Vagina (tissue), 2 donors: ENCODE data around the gene CRIP3. TPM values are rescaled to one million over a fixed set of nuclear protein-coding genes. Genes with fewer than 3 reads are reported as not detected.

Source experiments
- DNase-seq, 2 donors: peaks; one replicate each; pipeline ENCODE4 v3.0.0-alpha.2; 2017; ENCODE audit errors: extremely low spot score in 2 of 2
- H3K27ac ChIP-seq: fragments of 200-600 bp; sonication (generic); one replicate; pipeline ENCODE4 v1.5.1; 2019
- H3K27me3 ChIP-seq: fragments of 200-600 bp; sonication (generic); one replicate; pipeline ENCODE4 v1.5.1; 2019
- H3K36me3 ChIP-seq, 2 donors: fragments of 200-600 bp; sonication (generic); one replicate each; pipeline ENCODE4 v1.5.1; 2017 to 2019
- H3K4me1 ChIP-seq: fragments of 200-600 bp; sonication (generic); one replicate; pipeline ENCODE4 v1.5.1; 2019
- H3K4me3 ChIP-seq, 2 donors: fragments of 200-600 bp; sonication (generic); 1 replicate in 1 of 2; 2 replicates in 1 of 2; pipeline ENCODE4 v1.5.1; 2016 to 2019
- H3K9me3 ChIP-seq: fragments of 200-600 bp; sonication (generic); one replicate; pipeline ENCODE4 v1.5.1; 2019
- CTCF ChIP-seq, 3 experiments: fragments of 450-650 bp in 2 of 3; fragments of 200-600 bp in 1 of 3; sonication (generic) in 1 of 3; IDR thresholded peaks; one replicate each; pipeline ENCODE4 v1.5.1; 2017 to 2019; ENCODE audit warnings: antibody characterized with exemption in 3 of 3, mild to moderate bottlenecking in 2 of 3, moderate library complexity in 2 of 3
- POLR2A ChIP-seq, 2 donors: fragments of 450-650 bp; IDR thresholded peaks; one replicate each; pipeline ENCODE4 v1.6.1; 2017; ENCODE audit warnings: antibody characterized with exemption in 2 of 2, mild to moderate bottlenecking in 2 of 2, moderate library complexity in 2 of 2
- POLR2AphosphoS5 ChIP-seq, 2 donors: sonication (generic); formaldehyde crosslinking; IDR thresholded peaks; one replicate each; pipeline ENCODE4 v1.9.0; 2017; ENCODE audit warnings: antibody characterized with exemption in 2 of 2, mild to moderate bottlenecking in 2 of 2, low read depth in 1 of 2; ENCODE audit not compliant: insufficient read depth in 1 of 2
- intact Hi-C: fragments of 100-400 bp; cut with DNase I; formaldehyde crosslinking; loops from one replicate; pipeline ENCODE4 v1.15.1; 2023
- total RNA-seq: library from RNA; depleted of rRNA; stranded (reverse); fragments of >200 nt; gene quantifications from one replicate; pipeline ENCODE4 v1.2.3, GENCODE V29; 2016

CRIP3 gene
- total RNA-seq, 1 donor from 2014 or later, result not detected

DNA sequence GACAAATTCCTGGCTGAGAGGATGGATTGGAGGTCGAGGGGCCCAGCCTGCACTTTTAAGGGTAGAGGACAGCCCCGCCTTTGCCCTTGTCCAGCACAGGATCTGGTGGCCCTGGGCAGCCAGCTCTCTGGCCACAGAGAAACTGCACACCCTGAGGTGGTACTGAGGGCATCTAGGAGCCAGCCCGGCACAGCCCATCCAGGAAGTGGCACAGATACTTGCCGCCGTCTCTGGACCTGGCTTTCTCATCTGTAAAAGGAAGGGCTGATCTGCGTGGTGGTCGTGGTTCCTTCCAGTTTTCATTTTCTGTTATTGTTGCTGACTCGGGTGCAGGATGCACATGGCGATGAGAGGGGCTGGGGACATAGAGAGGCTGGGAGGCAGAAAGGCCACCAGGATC is 26.6 kb downstream of the CRIP3 start:
- no peak overlapping the region for H3K27ac ChIP-seq
- no peaks in the 10 kb centered on the region for H3K36me3 ChIP-seq
- intact Hi-C loops, result no loop called here
- H3K9me3 ChIP-seq, result no peaks in the 10 kb centered on the region
- no peaks in the 10 kb centered on the region for H3K27me3 ChIP-seq
- TF ChIP-seq POLR2A (IDR thresholded peaks at IDR 0.05), result no peak
- no peak for TF ChIP-seq CTCF (IDR thresholded peaks at IDR 0.05)
- no peak overlapping the region for H3K4me3 ChIP-seq
- H3K4me1 ChIP-seq, result no peaks in the 10 kb centered on the region
- no peak for DNase-seq

DNA sequence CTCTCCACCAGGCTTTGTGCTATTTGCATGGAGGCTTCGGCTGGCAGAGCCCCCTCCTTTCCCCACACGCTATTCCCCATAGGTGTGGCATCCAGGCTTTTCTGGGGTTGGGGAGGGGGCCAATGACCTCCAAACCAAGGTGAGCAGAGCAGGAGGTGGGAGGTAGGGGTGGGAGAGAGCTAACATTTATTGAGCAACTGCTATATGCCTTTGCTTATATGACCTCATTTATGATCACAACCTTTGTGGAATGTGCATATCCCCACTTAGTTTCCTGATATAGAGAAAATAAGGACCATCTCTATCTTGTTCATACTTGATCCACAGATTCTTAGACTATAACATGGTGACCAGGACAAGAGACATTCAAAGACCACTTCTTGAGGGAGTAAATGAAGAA is 28.4 kb downstream of the CRIP3 start:
- Histone ChIP-seq H3K4me1 (peaks cover 12% of the 10 kb centered on the region), H3K4me3 (no peak overlapping the region), H3K27me3 (no peaks in the 10 kb centered on the region), H3K9me3 (no peaks in the 10 kb centered on the region), H3K27ac (no peak overlapping the region), H3K36me3 (no peaks in the 10 kb centered on the region)
- DNase-seq, result no peak
- TF ChIP-seq CTCF (IDR thresholded peaks at IDR 0.05) (no peak), POLR2AphosphoS5 (IDR thresholded peaks at IDR 0.05; ENCODE audit: insufficient read depth in 1 of 2, low read depth in 1 of 2) (no peak), POLR2A (IDR thresholded peaks at IDR 0.05) (no peak)
- intact Hi-C loops, result no loop called here

DNA sequence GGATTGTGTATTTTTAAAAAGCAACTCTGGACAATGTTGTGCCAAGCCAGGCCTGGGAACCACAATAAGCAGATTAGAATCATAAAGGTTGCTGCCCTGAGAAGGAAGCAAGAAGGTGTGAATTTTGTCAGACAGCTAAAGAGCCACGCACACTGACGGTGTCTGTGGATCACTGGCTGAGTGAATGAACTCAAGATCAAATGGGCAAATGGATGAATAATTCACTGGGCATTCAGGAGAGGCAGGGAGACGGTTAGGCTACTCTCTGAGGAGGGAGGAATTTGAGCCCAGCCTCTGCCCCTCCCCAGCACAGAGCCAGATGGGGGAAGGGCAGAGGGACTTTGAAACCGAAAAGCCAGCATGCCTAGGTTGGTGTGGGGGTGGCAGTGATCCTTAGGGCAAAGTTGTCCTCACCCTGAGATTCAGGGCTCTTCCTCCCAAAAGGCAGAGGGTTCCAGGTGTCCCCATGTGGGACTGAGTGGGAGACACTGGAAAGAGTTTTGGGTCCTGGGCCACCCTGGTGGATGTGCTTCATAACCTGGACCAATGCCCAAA is 30.0 kb downstream of the CRIP3 start:
- no peak for DNase-seq
- intact Hi-C loops, result no loop called here
- Histone ChIP-seq H3K4me3 (no peak overlapping the region), H3K27ac (peak overlapping the region; percentile 20), H3K9me3 (no peaks in the 10 kb centered on the region), H3K27me3 (no peaks in the 10 kb centered on the region), H3K4me1 (peaks cover 20% of the 10 kb centered on the region), H3K36me3 (no peaks in the 10 kb centered on the region)
- no peak for TF ChIP-seq CTCF (IDR thresholded peaks at IDR 0.05)
- TF ChIP-seq POLR2AphosphoS5 (IDR thresholded peaks at IDR 0.05; ENCODE audit: insufficient read depth in 1 of 2, low read depth in 1 of 2), result no peak
- TF ChIP-seq POLR2A (IDR thresholded peaks at IDR 0.05), result no peak

DNA sequence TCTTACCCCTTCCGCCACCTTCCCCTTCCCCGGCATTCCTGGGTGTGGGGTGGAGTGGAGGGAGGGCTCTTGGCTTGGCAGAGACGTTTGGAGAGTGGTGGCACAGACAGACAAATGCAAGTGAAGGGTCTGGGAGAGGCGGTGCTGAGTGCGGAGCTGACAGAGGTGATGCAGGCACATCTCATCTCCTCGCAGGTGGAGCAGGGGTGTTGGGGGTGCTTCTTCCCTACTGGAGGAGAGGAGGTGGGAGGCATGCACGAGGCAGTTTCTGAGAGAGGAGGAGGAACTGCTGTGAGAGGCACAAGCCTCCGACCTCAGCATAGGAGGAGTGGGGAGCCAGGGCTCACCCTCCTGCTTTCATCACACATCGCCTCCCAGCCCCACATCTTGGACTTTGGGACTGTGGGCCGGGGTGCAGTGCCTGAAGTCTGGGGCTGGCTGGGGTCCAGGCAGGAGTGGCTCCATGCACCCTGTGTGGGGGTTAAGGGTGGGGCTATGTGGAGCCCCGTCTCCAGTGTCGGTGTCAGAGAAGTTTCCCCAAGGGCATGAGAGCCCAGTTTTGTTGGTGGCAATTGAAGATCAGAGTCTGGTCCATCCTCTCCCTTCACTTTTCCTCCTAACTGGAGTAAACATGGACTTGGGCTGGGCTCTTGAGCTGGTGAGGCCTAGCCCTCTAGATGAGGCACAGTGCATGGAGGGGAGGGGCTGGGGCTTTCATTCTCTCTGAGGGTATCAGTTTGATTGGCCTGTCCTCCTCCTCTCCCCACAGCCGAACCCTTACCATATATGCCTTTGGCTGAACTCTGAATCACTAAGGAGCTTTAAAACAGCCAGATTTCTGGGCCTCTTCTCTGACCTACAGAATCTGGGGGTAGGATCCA is 30.7 kb downstream of the CRIP3 start:
- intact Hi-C loops, result no loop called here
- Histone ChIP-seq H3K4me1 (peaks cover 20% of the 10 kb centered on the region), H3K9me3 (no peaks in the 10 kb centered on the region), H3K27me3 (no peaks in the 10 kb centered on the region), H3K27ac (peak overlapping the region; percentile 20), H3K4me3 (no peak overlapping the region), H3K36me3 (no peaks in the 10 kb centered on the region)
- DNase-seq, result no peak
- TF ChIP-seq POLR2A (IDR thresholded peaks at IDR 0.05) (no peak), CTCF (IDR thresholded peaks at IDR 0.05) (no peak), POLR2AphosphoS5 (IDR thresholded peaks at IDR 0.05; ENCODE audit: insufficient read depth in 1 of 2, low read depth in 1 of 2) (no peak)

DNA sequence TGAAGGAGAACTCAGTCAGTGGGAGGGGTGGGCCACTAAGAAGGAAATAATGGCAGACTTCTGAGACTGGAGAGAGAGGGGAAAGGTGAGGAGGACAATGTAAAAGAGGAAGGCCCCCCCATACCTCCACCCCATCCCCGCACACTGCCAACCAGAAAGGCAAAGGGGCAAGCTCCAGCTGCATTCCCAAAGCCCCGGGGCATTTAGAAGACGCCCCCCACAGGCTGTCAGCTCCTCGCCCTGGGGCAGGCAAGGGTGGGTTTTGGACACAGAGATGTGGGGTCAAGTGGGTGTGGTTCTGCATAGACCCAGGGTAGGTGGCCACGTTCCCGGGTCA is 31.4 kb downstream of the CRIP3 start:
- no peak for DNase-seq
- H3K27me3 ChIP-seq, result no peaks in the 10 kb centered on the region
- H3K4me1 ChIP-seq, result peaks cover 20% of the 10 kb centered on the region
- H3K36me3 ChIP-seq, result no peaks in the 10 kb centered on the region
- intact Hi-C loops, result no loop called here
- no peak for TF ChIP-seq POLR2A (IDR thresholded peaks at IDR 0.05)
- H3K27ac ChIP-seq, result no peak overlapping the region
- H3K9me3 ChIP-seq, result no peaks in the 10 kb centered on the region
- no peak overlapping the region for H3K4me3 ChIP-seq
